Activated T-helper 1 cell treated with Interleukin-2 at 50 U/mL for 16 hours (primary cell): ENCODE data around the gene CENPM.
"Not testable (repeated sequence)": the region's sequence is repeated elsewhere in the genome, so short reads cannot be mapped to it uniquely, and the experiment has no call there.

Experiments
- DNase-seq: peaks from one replicate; pipeline ENCODE4 v3.0.0-alpha.2; 2020; ENCODE audit warnings: low read depth

Gene CENPM

DNA sequence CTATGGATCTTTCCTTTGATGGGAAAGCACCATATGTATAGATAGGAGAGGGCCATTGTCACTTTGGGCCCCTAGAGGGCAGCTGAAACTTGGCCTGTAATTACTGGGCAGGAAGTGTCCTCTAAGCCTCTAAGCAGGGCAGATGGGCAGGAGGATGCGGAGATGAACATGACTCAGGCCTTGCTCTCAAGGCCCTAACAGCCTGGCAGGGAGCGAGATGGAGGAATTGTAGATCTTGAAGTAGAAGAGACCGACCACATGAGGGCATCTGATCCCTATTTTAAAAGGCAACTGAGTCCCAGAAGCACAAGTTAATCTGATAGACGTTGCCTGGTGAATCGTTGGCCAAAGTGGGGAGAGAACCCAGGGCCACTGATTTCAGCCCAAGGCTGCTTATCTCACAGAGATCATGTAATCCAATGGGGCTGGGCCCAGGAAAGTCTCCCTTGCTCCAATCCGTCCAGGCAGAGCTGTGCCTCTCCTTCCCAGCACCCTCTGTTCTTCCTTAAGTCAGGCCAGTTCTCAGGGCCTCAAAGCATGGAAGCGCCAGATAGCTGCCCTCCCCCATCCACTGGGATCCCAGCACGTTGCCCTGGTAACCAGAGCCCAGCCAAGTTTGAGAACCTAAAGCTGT, 19.8 kb upstream of the CENPM start:
- DNase-seq = no peak

- no peak for DNase-seq
Measured at GRCh38 chr22:41966225-41966606, 19.3 kb upstream of the CENPM start.

DNA sequence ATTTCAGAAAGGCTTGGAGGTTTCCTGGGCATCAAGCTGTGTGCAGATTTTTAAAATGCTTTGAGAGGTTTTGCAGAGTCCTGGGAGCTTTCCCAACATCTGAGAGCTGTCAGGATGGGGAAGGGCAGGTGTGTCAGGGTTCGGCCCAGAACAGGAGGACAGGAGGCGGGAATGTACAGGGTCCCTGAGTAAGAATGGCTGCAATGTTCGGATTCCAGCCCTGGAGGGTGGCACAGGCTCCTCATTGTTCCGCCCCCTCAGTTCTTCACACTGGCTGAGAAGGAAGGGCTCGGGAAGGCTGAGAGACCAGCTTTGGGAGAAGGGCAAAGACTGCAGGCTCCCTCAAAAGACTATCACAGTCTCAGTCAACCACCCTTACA, 17.1 kb upstream of the CENPM start:
- DNase-seq = no peak

GRCh38 chr22:41963453-41964111, 16.6 kb upstream of the CENPM start:
- no peak for DNase-seq

- no peak for DNase-seq
Measured at GRCh38 chr22:41957941-41958556, 11.1 kb upstream of the CENPM start.

DNA sequence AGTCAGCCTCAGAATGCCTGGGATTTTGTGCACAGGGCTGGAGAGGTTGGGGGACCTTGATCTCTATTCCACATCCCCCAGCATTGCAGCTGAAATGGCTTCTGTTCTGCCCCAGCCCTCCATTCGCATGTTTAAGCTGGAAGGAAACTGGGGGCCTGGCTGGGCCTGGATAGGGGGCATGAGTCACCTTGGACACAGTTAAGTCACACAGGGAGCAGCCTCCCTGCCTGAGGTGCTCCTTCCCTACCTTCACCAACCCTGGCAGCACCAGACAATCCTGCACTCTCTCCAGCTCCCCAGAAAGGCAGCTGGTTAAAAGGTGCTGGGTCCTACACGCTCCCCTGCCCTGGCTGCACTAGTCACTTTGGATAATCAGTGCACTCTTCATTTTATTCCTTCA, 5.8 kb upstream of the CENPM start:
- no peak for DNase-seq

DNA sequence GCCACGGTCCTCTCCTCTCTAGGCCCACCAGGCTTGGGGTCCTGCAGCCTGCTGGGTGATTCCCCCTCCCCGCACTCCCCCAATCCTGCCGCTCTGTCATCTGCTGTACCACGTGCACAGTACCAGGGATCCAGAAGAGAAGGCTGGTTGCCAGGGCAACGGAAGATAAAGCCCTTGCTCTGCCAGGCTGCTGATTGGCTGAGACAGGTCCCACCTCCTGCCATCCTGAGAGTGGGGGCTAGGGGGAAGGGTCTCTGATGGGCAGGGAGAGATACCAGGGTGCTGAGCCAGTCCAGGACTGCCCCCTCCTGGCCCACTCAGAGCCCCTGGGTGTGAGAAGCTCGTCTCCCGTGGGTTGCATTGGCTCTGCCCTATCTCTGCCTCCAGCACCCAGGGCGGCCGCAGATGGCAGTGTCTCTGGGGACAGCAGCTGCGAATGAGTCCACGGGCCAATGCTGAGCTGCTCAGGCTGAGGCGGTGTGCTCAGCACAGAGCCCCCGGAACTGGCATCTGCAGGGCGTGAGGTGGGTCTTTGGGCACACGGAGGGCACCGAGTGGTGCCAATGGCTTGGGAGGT, 5.0 kb upstream of the CENPM start, which contains the start of gene SMIM45:
SMIM45 (plus strand) TSS at position 253 of the 577 bp plus-strand sequence.
- no peak for DNase-seq

DNA sequence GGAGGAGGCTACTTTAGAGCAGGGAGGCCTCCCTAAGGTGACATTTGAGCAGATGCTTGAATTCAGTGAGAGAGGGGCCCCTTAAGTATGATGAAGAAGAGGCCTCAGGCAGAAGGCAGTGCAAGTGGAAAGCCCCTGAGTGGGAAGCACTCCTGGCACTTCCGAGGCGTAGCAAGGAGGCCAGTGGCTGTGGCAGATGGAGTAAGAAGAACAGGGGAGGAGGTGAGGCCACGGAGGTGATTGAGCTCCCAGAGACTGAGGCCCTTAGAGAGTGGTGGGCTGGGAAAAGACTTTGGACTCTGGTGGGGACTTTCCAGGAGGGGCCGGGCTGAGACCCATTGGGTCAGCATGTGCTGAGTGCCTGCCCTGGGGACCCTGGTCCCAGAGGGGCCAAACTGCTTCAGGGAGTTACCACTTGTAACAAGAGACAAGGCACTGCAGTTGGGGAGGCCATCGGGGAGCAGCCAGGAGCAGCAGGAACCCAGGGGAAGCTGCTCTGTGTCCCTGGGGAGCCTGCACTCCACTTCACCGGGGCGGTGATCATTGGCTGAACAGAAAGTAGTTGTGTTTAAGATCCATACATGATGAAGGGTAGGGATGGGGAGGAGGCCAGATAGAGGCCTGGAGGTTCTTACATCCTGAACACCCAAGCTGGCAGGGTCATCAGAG, 2.5 kb upstream of the CENPM start:
- no peak for DNase-seq

DNA sequence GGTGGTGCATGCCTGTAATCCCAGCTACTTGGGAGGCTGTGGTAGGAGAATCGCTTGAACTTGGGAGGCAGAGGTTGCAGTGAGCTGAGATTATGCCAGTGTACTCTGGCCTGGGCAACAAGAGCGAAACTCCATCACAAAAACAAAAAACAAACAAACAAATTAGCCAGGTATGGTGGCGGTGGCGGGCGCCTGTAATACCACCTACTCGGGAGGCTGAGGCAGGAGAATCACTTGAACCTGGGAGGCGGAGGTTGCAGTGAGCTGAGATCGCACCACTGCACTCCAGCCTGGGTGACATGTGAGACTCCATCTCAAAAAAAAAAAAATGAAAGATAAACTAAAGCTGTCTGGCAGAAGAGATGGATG, 2.0 kb upstream of the CENPM start:
- not testable (repeated sequence) for DNase-seq

GRCh38 chr22:41948142-41948541, 1.2 kb upstream of the CENPM start:
- DNase-seq = no peak

GRCh38 chr22:41947424-41948080, 600 bp upstream of the CENPM start:
- no peak for DNase-seq

- DNase-seq = no peak
Measured at GRCh38 chr22:41943661-41944209, 3.2 kb downstream of the CENPM start.

DNA sequence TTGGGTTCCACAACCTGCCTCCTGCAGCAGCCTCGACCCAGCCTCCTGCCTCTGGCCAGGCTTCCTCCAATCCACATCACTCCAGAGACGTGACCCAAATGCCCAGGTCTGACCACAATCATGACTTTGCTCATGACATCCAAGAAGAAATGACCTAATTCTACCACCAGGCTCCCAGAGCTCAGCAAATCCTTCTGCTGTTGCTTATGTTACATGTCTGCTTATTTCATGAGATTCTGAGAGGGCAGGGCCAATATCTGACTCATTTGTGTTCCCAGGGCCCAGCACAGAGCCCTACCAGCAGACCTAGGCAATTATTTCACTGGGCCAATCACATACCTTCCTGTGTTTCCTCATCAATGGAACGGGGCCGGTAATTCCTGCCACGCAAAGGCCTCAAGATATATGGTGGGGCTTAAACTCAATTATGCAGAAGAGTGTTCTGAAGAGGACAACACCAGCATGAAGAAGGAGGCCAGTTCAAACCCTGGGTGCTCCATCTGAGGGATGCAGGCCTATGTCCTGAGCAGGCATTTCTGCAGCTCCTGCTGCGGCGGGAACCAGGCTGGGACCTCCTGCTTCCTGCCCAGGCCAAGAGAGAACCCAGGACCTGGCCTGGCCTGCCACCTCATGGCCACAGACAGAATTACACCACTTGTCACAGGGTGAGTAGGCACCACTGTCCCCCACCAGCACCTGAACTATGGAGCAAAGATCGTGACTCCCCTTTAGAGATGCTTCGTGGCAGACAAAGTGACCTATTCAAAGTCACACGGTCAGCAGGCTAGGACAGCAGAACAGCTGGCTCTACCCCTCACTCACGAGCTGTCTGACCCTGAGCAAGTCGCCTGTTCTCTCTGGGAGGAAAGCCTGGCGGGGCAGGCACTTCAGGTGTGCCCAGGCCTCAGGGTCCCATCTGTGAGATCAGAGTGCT, 5.9 kb downstream of the CENPM start:
- DNase-seq = peak; percentile 76

DNA sequence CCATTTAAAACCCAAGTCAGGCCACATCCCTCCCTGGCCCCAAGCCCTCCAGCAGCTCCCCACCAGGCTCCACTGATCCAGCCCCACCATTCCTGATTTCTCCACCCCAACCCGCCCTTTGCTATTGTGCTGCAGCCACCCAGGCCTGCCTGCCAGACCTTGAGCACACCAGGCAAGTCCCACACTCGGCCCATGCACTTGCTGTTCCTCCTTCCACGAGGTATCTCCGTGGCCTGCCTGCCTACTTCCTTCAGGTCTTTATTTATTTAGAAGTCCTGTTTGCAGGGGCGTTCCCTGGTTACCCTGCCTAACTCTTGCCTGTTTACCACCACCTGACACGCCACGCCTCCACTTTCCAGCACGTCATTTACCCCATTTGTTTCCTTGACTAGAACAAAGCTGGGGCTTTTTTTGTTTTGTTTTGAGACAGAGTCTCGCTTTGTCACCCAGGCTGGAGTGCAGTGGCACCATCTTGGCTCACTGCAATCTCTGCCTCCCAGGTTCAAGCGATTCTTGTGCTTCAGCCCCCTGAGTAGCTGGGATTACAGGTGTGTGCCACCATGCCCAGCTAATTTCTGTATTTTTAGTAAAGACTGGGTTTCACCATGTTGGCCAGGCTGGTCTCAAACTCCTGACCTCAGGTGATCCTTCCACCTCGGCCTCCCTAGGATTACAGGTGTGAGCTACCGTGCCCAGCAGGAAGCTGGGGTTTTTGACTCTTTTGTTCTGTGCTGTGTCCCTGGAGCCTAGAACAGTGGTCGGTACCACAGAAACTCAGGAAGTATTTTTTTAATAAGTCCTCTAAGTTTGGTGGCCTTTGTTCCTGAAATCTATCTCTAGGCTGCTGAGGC, 6.7 kb downstream of the CENPM start:
- DNase-seq = peak; percentile 85

GRCh38 chr22:41936894-41937169, 10.1 kb downstream of the CENPM start:
- DNase-seq = no peak

DNA sequence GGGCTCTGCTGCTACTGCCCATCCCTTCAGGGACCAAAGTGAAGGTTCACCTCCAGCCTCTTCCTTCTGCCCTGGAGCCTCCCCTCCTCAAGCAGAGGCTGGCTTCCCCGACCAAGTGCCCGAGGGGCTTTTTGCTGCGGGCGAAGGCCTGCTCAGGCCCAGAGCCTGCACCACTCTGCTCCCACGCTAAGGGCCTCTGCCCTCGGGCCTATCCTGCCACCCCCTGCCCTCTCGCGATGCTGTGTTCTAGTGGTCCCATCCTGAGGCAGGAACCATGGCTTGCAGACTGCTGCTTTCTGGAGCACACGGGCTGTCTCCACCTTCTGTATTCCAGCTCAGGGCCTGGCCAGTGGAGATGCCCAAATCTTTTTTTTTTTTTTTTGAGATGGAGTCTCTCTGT, 11.4 kb downstream of the CENPM start:
- DNase-seq = no peak

- no peak for DNase-seq
Measured at GRCh38 chr22:41935015-41935351, 12.0 kb downstream of the CENPM start.

- no peak for DNase-seq
Measured at GRCh38 chr22:41934284-41935014, 12.5 kb downstream of the CENPM start.

DNA sequence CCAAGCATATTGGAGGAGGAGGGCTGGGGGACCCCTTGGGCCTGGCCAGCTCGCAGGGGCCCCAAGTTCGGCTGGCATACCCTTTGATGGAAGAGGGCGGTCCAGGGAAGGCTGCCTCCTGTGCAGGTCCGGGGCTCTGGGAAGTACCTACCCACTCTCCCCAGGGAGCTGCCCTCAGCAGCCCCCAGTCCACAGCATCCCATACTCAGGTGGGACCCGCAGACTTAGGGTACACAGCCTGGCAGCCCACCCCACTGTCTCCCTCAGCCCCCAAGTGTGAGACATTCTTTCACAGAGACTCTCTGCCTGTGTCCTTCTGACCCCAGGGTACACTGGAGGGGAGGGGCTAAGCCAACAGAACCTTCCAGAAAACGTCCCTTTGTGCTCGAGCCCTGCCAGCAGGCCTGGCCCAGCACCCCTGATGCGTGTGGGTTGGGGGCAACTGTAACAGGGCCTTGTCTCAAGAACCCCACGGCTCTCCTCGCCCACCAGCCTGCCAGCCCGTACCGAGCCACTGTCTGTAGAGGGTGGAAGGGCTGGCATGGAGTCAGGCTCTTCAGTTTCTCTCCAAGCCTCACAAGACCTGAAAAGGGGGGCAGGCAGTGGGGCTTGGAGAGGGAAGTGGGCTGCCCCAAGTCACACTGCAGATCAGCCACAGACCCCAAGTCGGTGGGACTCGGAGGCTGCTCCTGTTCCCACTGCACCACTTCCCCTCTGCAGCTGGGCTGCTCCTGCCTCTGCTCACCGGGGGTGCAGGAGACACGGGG, 13.4 kb downstream of the CENPM start:
- DNase-seq = no peak
